OCI-LY7 (cell line): ENCODE data around the gene P3H2. TPM values are rescaled to one million over a fixed set of nuclear protein-coding genes. Genes with fewer than 3 reads are reported as not detected.

Source experiments
- BruUV-seq: library from RNA; stranded (reverse); fragments of 400-500 nt; replicated peaks from 2 replicates; lab custom pipeline; 2021; lab: Mats Ljungman, UMichigan
- CTCF ChIA-PET: fragments of 300-600 bp; sonication (Branson Sonifier 250); formaldehyde crosslinking; loops from one replicate; lab custom pipeline; 2022; ENCODE audit warnings: antibody characterized with exemption; ENCODE audit not compliant: unreplicated experiment; lab: Charles Lee
- POLR2A ChIA-PET: fragments of 300-600 bp; sonication (Branson Sonifier 250); formaldehyde crosslinking; loops from one replicate; lab custom pipeline; 2022; ENCODE audit warnings: antibody characterized with exemption; lab: Charles Lee
- DNase-seq: peaks from one replicate; pipeline ENCODE4 v3.0.0-alpha.2; 2015; ENCODE audit warnings: low spot score
- H2AFZ ChIP-seq: fragments of 200-600 bp; sonication (generic), shearing (Covaris generic); 2 replicates; pipeline ENCODE4 v1.6.1; 2014; ENCODE audit warnings: mild to moderate bottlenecking, antibody characterized with exemption, low read length, moderate library complexity
- H3K27ac ChIP-seq: fragments of 200-600 bp; sonication (generic); 2 replicates; pipeline ENCODE4 v1.5.1; 2014; ENCODE audit warnings: mixed run types, low read depth, mild to moderate bottlenecking, moderate library complexity, low read length, inconsistent platforms; ENCODE audit not compliant: poor library complexity, severe bottlenecking
- H3K36me3 ChIP-seq: fragments of 200-600 bp; sonication (generic); 2 replicates; pipeline ENCODE4 v1.6.1; 2014; ENCODE audit warnings: mild to moderate bottlenecking, antibody characterized with exemption, low read length, moderate library complexity, mixed read lengths; ENCODE audit not compliant: insufficient read depth
- H3K4me1 ChIP-seq: fragments of 200-600 bp; sonication (generic); 2 replicates; pipeline ENCODE4 v1.5.1; 2014; ENCODE audit warnings: mild to moderate bottlenecking, low read length; ENCODE audit not compliant: insufficient read depth, poor library complexity, severe bottlenecking
- H3K4me2 ChIP-seq: fragments of 200-600 bp; sonication (generic); 2 replicates; pipeline ENCODE4 v1.6.1; 2014; ENCODE audit warnings: mild to moderate bottlenecking, low read length
- H3K4me3 ChIP-seq: fragments of 200-600 bp; sonication (generic); 2 replicates; pipeline ENCODE4 v1.5.1; 2014; ENCODE audit warnings: mild to moderate bottlenecking, low read depth, low read length; ENCODE audit not compliant: poor library complexity, severe bottlenecking
- H3K79me2 ChIP-seq: fragments of 200-600 bp; sonication (generic); 2 replicates; pipeline ENCODE4 v1.6.1; 2016; ENCODE audit warnings: low read depth, mild to moderate bottlenecking, low read length, moderate library complexity, mixed read lengths; ENCODE audit not compliant: insufficient read depth
- H3K9me2 ChIP-seq: fragments of 200-600 bp; sonication (generic); 2 replicates; pipeline ENCODE4 v1.6.1; 2016; ENCODE audit warnings: mild to moderate bottlenecking, low read length, mixed read lengths; ENCODE audit not compliant: insufficient read depth
- H3K9me3 ChIP-seq: fragments of 200-600 bp; sonication (generic); 2 replicates; pipeline ENCODE4 v1.6.1; 2014; ENCODE audit warnings: mild to moderate bottlenecking, mixed run types, low read length, mixed read lengths
- H4K20me1 ChIP-seq: fragments of 200-600 bp; sonication (generic); 2 replicates; pipeline ENCODE4 v1.6.1; 2014; ENCODE audit warnings: mild to moderate bottlenecking, antibody characterized with exemption, low read length, moderate library complexity, mixed read lengths; ENCODE audit not compliant: insufficient read depth
- CTCF ChIP-seq: fragments of 200-600 bp; sonication (generic); conservative IDR thresholded peaks from 2 replicates; pipeline ENCODE4 v1.5.1; 2014; ENCODE audit warnings: mild to moderate bottlenecking, antibody characterized with exemption, low read length, moderate library complexity, mixed read lengths
- EZH2phosphoT487 ChIP-seq: fragments of 200-600 bp; sonication (generic); IDR thresholded peaks from 2 replicates; pipeline ENCODE4 v1.6.1; 2018; ENCODE audit warnings: low read depth, borderline replicate concordance, mild to moderate bottlenecking, mixed run types, antibody characterized with exemption, low read length, moderate library complexity, mixed read lengths
- intact Hi-C: fragments of 100-400 bp; cut with micrococcal nuclease; formaldehyde crosslinking; loops from one replicate; pipeline ENCODE4 v1.10.0; 2022; ENCODE audit not compliant: unreplicated experiment
- total RNA-seq, 2 experiments: library from RNA; depleted of rRNA in 1 of 2; stranded (reverse); fragments of >200 nt in 1 of 2; shearing (Covaris generic) in 1 of 2; gene quantifications; 2 replicates each; pipeline ENCODE4 v1.2.3, GENCODE V29; 2014 to 2022

The P3H2 gene
- total RNA-seq, 2 experiments from 2014 or later: not detected

GRCh38 chr3:190116551-190117067 lies 4.1 kb downstream of the P3H2 start:
- H3K9me3 ChIP-seq: no peaks in the 10 kb centered on the region
- no peak overlapping the region for H3K4me2 ChIP-seq
- no peak overlapping the region for H3K4me3 ChIP-seq
- ChIA-PET POLR2A (no interaction called here), CTCF (no interaction called here)
- no peaks in the 10 kb centered on the region for H3K79me2 ChIP-seq
- no peak for TF ChIP-seq EZH2phosphoT487
- TF ChIP-seq CTCF: no peak
- no TSS peak for BruUV-seq
- DNase-seq: no peak
- H4K20me1 ChIP-seq: no peaks in the 10 kb centered on the region
- H2AFZ ChIP-seq: no peak overlapping the region
- no peaks in the 10 kb centered on the region for H3K9me2 ChIP-seq
- H3K4me1 ChIP-seq: no peaks in the 10 kb centered on the region
- no peaks in the 10 kb centered on the region for H3K36me3 ChIP-seq
- intact Hi-C loops: no loop called here
- H3K27ac ChIP-seq: no peak overlapping the region

GRCh38 chr3:190110826-190111225 lies 9.9 kb downstream of the P3H2 start:
- CTCF ChIA-PET: no interaction called here
- Histone ChIP-seq H3K4me2 (no peak overlapping the region), H3K4me1 (no peaks in the 10 kb centered on the region), H3K9me2 (no peaks in the 10 kb centered on the region), H3K9me3 (no peaks in the 10 kb centered on the region), H3K4me3 (no peak overlapping the region), H3K79me2 (no peaks in the 10 kb centered on the region), H3K36me3 (no peaks in the 10 kb centered on the region), H2AFZ (no peak overlapping the region), H3K27ac (no peak overlapping the region), H4K20me1 (no peaks in the 10 kb centered on the region)
- intact Hi-C loops: no loop called here
- DNase-seq: no peak
- no peak for TF ChIP-seq EZH2phosphoT487
- no peak for TF ChIP-seq CTCF
- POLR2A ChIA-PET: interaction anchor here (0.8 kb wide), 1 partner anchor 717 kb away, joined by 3 read pairs; no protein-coding TSS in a partner anchor
- no TSS peak for BruUV-seq

- no TSS peak for BruUV-seq
- Histone ChIP-seq H3K79me2 (no peaks in the 10 kb centered on the region), H3K9me2 (no peaks in the 10 kb centered on the region), H2AFZ (no peak overlapping the region), H3K4me1 (no peaks in the 10 kb centered on the region), H3K36me3 (no peaks in the 10 kb centered on the region), H3K4me2 (no peak overlapping the region), H4K20me1 (no peaks in the 10 kb centered on the region), H3K9me3 (no peaks in the 10 kb centered on the region), H3K27ac (no peak overlapping the region), H3K4me3 (no peak overlapping the region)
- ChIA-PET POLR2A (no interaction called here), CTCF (no interaction called here)
- DNase-seq: no peak
- intact Hi-C loops: no loop called here
- TF ChIP-seq CTCF: no peak
- TF ChIP-seq EZH2phosphoT487: no peak
Observed at GRCh38 chr3:190109441-190109840, 11.3 kb downstream of the P3H2 start.
